Calu3 (cell line): ENCODE results near the gene KIT. TPM values are rescaled to one million over a fixed set of nuclear protein-coding genes. Genes with fewer than 3 reads are reported as not detected.
"Not testable (repeated sequence)": the region's sequence is repeated elsewhere in the genome, so short reads cannot be mapped to it uniquely, and the experiment has no call there.

ENCODE experiments used
- BruUV-seq: library from RNA; stranded (reverse); fragments of 400-500 nt; replicated peaks from 2 replicates; lab custom pipeline; 2021; lab: Mats Ljungman, UMichigan
- CTCF ChIA-PET: fragments of 300-600 bp; sonication (Branson Sonifier 250); formaldehyde crosslinking; loops from one replicate; lab custom pipeline; 2022; ENCODE audit warnings: antibody characterized with exemption; lab: Charles Lee
- DNase-seq: peaks from one replicate; pipeline ENCODE4 v3.0.0; 2022
- H3K27ac Mint-ChIP-seq: one replicate; pipeline ENCODE4 v1.8.0; 2022; ENCODE audit warnings: mixed read lengths; ENCODE audit not compliant: unreplicated experiment
- H3K27me3 Mint-ChIP-seq: one replicate; pipeline ENCODE4 v1.8.0; 2022; ENCODE audit warnings: mixed read lengths; ENCODE audit not compliant: unreplicated experiment
- H3K36me3 Mint-ChIP-seq: one replicate; pipeline ENCODE4 v1.8.0; 2022; ENCODE audit warnings: mild to moderate bottlenecking, moderate library complexity, mixed read lengths; ENCODE audit not compliant: insufficient read depth, unreplicated experiment
- H3K4me1 Mint-ChIP-seq: one replicate; pipeline ENCODE4 v1.8.0; 2022; ENCODE audit warnings: mild to moderate bottlenecking, low read depth, mixed read lengths; ENCODE audit not compliant: unreplicated experiment
- H3K4me3 Mint-ChIP-seq: one replicate; pipeline ENCODE4 v1.8.0; 2022; ENCODE audit warnings: mild to moderate bottlenecking, low read depth, moderate library complexity, mixed read lengths; ENCODE audit not compliant: unreplicated experiment
- H3K9me3 Mint-ChIP-seq: one replicate; pipeline ENCODE4 v1.8.0; 2022; ENCODE audit warnings: low read depth, mixed read lengths; ENCODE audit not compliant: unreplicated experiment
- intact Hi-C: fragments of 100-400 bp; cut with micrococcal nuclease; formaldehyde crosslinking; loops from one replicate; pipeline ENCODE4 v1.10.0; 2022; ENCODE audit not compliant: unreplicated experiment
- total RNA-seq: library from RNA; stranded (reverse); gene quantifications from 2 replicates; pipeline ENCODE4 v1.2.3, GENCODE V29; 2022
- TF ChIP-seq, protein P1 (sequence below): fragments of 200-600 bp; IDR thresholded peaks from one replicate; pipeline ENCODE4 v1.8.0; 2022; ENCODE audit warnings: antibody characterized with exemption; ENCODE audit not compliant: unreplicated experiment

Gene KIT
- total RNA-seq, 1 experiment from 2014 or later = not detected

GRCh38 chr4:54625391-54625790 is 32.4 kb upstream of the KIT start:
- no peaks in the 10 kb centered on the region for H3K36me3 Mint-ChIP-seq
- no peaks in the 10 kb centered on the region for H3K9me3 Mint-ChIP-seq
- CTCF ChIA-PET = no interaction called here
- TF ChIP-seq, protein P1, sequence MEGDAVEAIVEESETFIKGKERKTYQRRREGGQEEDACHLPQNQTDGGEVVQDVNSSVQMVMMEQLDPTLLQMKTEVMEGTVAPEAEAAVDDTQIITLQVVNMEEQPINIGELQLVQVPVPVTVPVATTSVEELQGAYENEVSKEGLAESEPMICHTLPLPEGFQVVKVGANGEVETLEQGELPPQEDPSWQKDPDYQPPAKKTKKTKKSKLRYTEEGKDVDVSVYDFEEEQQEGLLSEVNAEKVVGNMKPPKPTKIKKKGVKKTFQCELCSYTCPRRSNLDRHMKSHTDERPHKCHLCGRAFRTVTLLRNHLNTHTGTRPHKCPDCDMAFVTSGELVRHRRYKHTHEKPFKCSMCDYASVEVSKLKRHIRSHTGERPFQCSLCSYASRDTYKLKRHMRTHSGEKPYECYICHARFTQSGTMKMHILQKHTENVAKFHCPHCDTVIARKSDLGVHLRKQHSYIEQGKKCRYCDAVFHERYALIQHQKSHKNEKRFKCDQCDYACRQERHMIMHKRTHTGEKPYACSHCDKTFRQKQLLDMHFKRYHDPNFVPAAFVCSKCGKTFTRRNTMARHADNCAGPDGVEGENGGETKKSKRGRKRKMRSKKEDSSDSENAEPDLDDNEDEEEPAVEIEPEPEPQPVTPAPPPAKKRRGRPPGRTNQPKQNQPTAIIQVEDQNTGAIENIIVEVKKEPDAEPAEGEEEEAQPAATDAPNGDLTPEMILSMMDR = no peak
- H3K4me3 Mint-ChIP-seq = no peak overlapping the region
- H3K27ac Mint-ChIP-seq = no peak overlapping the region
- no TSS peak for BruUV-seq
- no peaks in the 10 kb centered on the region for H3K4me1 Mint-ChIP-seq
- no peak for DNase-seq
- intact Hi-C loops = no loop called here
- H3K27me3 Mint-ChIP-seq = peaks cover 37% of the 10 kb centered on the region

DNA sequence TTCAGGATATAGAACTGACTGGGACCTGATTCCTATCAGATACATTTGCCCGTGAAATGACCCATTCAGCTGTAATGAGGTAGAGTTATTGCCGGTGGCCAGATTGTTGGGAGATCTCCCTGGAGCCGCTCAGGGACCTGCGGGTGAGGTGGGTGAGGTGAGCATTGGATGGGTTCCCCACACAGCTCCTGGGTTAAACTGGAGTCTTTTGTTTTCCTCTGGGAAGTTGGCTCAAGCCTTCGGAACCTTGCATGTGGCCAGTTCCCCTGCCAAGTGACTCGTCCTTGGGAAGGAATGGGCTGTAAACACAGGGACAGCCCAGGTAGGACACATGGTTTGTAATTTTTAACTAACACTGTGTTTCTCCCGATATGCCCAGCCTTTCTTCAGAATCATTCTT is 31.6 kb upstream of the KIT start:
- TF ChIP-seq, protein P1 = no peak
- H3K9me3 Mint-ChIP-seq = no peaks in the 10 kb centered on the region

DNA sequence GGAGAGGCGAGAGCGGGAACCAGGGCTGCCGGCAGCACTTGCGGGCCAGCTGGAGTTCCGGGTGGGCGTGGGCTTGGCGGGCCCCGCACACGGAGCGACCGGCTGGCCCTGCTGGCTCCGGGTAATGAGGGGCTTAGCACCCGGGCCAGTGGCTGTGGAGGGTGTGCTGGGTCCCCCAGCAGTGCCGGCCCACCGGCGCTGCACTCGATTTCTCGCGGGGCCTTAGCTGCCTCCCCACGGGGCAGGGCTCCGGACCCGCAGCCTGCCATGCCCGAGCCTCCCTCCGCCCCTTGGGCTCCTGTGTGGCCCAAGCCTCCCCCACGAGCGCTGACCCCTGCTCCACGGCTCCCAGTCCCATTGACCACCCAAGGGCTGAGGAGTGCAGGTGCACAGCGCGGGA is 25.2 kb upstream of the KIT start:
- BruUV-seq = no TSS peak
- TF ChIP-seq, protein P1 = no peak
- H3K27me3 Mint-ChIP-seq = peaks cover 31% of the 10 kb centered on the region
- H3K27ac Mint-ChIP-seq = no peak overlapping the region
- H3K36me3 Mint-ChIP-seq = no peaks in the 10 kb centered on the region
- intact Hi-C loops = no loop called here
- no peaks in the 10 kb centered on the region for H3K4me1 Mint-ChIP-seq
- H3K9me3 Mint-ChIP-seq = no peaks in the 10 kb centered on the region
- no peak overlapping the region for H3K4me3 Mint-ChIP-seq
- no peak for DNase-seq
- CTCF ChIA-PET = no interaction called here

More for the DNA sequence above, 31.6 kb upstream of the KIT start:
- no TSS peak for BruUV-seq
- peaks cover 44% of the 10 kb centered on the region for H3K27me3 Mint-ChIP-seq
- H3K4me1 Mint-ChIP-seq = no peaks in the 10 kb centered on the region
- no peaks in the 10 kb centered on the region for H3K36me3 Mint-ChIP-seq
- H3K4me3 Mint-ChIP-seq = no peak overlapping the region
- CTCF ChIA-PET = interaction anchor here (0.6 kb wide), 1 partner anchor 193 kb away, joined by 3 read pairs; no protein-coding TSS in a partner anchor
- intact Hi-C loops = no loop called here
- DNase-seq = no peak
- H3K27ac Mint-ChIP-seq = no peak overlapping the region

DNA sequence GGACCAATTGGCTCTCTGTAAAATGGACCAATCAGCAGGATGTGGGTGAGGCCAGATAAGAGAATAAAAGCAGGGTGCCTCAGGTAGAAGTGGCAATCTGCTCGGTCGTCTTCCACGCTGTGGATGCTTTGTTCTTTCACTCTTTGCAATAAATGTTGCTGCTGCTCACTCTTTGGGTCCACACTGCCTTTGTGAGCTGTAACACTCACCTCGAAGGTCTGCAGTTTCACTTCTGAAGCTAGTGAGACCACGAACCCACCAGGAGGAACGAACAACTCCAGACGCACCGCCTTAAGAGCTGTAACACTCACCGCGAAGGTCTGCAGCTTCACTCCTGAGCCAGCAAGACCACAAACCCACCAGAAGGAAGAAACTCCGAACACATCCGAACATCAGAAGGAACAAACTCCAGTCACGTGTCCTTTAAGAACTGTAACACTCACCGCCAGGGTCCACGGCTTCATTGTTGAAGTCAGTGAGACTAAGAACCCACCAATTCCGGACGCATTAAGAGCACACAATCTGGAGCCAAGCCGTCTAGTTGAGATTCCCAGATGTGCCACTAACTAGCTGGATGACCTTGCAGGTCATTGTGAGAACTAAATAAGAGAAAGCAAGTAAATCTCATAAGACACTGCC is 24.5 kb upstream of the KIT start:
- H3K4me1 Mint-ChIP-seq, H3K27ac Mint-ChIP-seq, intact Hi-C loops, H3K36me3 Mint-ChIP-seq, H3K9me3 Mint-ChIP-seq, BruUV-seq, H3K4me3 Mint-ChIP-seq, CTCF ChIA-PET, DNase-seq: not testable (repeated sequence)
- peaks cover 31% of the 10 kb centered on the region for H3K27me3 Mint-ChIP-seq

DNA sequence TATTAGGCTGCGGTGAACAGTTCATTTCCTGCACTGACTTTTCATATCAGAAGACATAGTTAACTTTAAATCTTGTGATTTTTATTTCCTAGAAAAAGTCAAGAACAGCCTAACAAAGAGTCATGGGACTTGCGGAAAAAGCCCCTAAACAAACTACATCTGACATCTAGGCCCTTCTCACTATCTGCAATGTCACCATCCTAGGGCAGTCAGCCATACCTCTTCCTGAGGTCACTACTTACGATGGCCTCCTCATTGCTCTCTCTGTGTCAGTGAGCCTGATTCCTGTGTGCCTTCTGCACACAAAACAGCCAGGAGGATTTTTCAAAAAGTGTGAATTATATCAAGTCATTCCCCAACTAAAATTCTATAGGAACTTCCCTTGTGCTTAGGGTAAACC is 22.4 kb upstream of the KIT start:
- TF ChIP-seq, protein P1 = no peak
- no peak overlapping the region for H3K4me3 Mint-ChIP-seq
- H3K9me3 Mint-ChIP-seq = no peaks in the 10 kb centered on the region
- H3K27me3 Mint-ChIP-seq = peaks cover 14% of the 10 kb centered on the region
- BruUV-seq = no TSS peak
- H3K4me1 Mint-ChIP-seq = no peaks in the 10 kb centered on the region
- CTCF ChIA-PET = no interaction called here
- intact Hi-C loops = no loop called here
- H3K27ac Mint-ChIP-seq = no peak overlapping the region
- no peak for DNase-seq
- H3K36me3 Mint-ChIP-seq = no peaks in the 10 kb centered on the region
